Ovary (tissue), 9 donors: ENCODE measurements around the gene CACNA1C. TPM values are rescaled to one million over a fixed set of nuclear protein-coding genes. Genes with fewer than 3 reads are reported as not detected.

Source experiments
- polyA plus RNA-seq, 2 donors: library from polyadenylated mRNA; stranded (reverse); fragments of 200-250 nt in 1 of 2; fragments of 350-450 nt in 1 of 2; fragmentation: Illumina TruSeq in 1 of 2; extraction: RNeasy Lipid Tissue Mini Kit (QIAGEN cat#74804) in 1 of 2; gene quantifications; one replicate each; pipeline ENCODE4 v1.2.3, GENCODE V29; 2013 to 2014
- total RNA-seq, 7 donors: library from RNA; depleted of rRNA in 2 of 7; stranded (reverse); fragments of >200 nt in 2 of 7; fragmentation: NEBNext Ultra II Directional in 3 of 7; extraction: Animal tissue kit (Norgen Biotek cat#: 25700) in 3 of 7; gene quantifications; one replicate each; pipeline versions ENCODE4 v1.1.0 to v1.2.4, GENCODE V29; 2016 to 2023
- donor health status: DM: no; HTN: no; CAD: no; lungs with moderate emphysema.
- donor health status: DM: no; HTN: no; CAD: no.
- donor health status: Bipolar disorder and iron deficiency.
- donor health status: DM: yes; HTN: yes; CAD: no.
- donor health status: DM: no; HTN: no; CAD: no.
- donor health status: DM: yes; HTN: yes; CAD: no.

CACNA1C gene
- total and polyA plus RNA-seq, 9 donors, result 2.2 to 8.3 (median 3.7) TPM

Other genes starting within 250 kb of the CACNA1C start
- gene LRTM2, start 232.4 kb upstream of the CACNA1C start, total RNA-seq, result not detected
- not detected for gene LRTM2, start 232.4 kb upstream of the CACNA1C start, polyA plus RNA-seq
- gene CACNA2D4, start 134.3 kb upstream of the CACNA1C start, total RNA-seq, result 1 to 10 TPM; 2.2 to 6.8 (median 3.2) TPM
- gene CACNA2D4, start 134.3 kb upstream of the CACNA1C start, polyA plus RNA-seq, result 1 to 10 TPM; 2.1 to 2.4 TPM
- 10 to 100 TPM; 13.5 to 20.8 (median 17.2) TPM for gene DCP1B, start 48.5 kb upstream of the CACNA1C start, total RNA-seq
- gene DCP1B, start 48.5 kb upstream of the CACNA1C start, polyA plus RNA-seq, result 10 to 100 TPM; 15.2 to 22.9 TPM